Activated CD4-positive, alpha-beta T cell treated with anti-CD3 and anti-CD28 coated beads, Interleukin-2, Interleukin-6, amounts not matched to agents 100 ng/mL and 50 ng/mL, durations not matched to agents 16 hours and 8 hours (primary cell): ENCODE measurements around the gene CACHD1.
"Not testable (repeated sequence)": the region's sequence is repeated elsewhere in the genome, so short reads cannot be mapped to it uniquely, and the experiment has no call there.

Experiments used
- DNase-seq: peaks from one replicate; pipeline ENCODE4 v3.0.0-alpha.2; 2020

Gene CACHD1

GRCh38 chr1:64598100-64598571, 128.2 kb downstream of the CACHD1 start:
- no peak for DNase-seq

- no peak for DNase-seq
Measured at GRCh38 chr1:64599242-64599641, 129.3 kb downstream of the CACHD1 start.

GRCh38 chr1:64601207-64601606, 131.3 kb downstream of the CACHD1 start:
- no peak for DNase-seq

- no peak for DNase-seq
Measured at GRCh38 chr1:64608005-64608650, 138.2 kb downstream of the CACHD1 start.

- no peak for DNase-seq
Measured at GRCh38 chr1:64608651-64609048, 138.7 kb downstream of the CACHD1 start.

- DNase-seq: not testable (repeated sequence)
Measured at GRCh38 chr1:64610950-64611349, 141.0 kb downstream of the CACHD1 start.

- no peak for DNase-seq
Measured at GRCh38 chr1:64616039-64616438, 146.1 kb downstream of the CACHD1 start.

- no peak for DNase-seq
Measured at GRCh38 chr1:64623750-64624191, 153.8 kb downstream of the CACHD1 start.

GRCh38 chr1:64624218-64624713, 154.3 kb downstream of the CACHD1 start:
- no peak for DNase-seq

GRCh38 chr1:64624808-64625207, 154.9 kb downstream of the CACHD1 start:
- no peak for DNase-seq

- DNase-seq: no peak
Measured at GRCh38 chr1:64630611-64631010, 160.7 kb downstream of the CACHD1 start.

GRCh38 chr1:64631346-64632034, 161.6 kb downstream of the CACHD1 start:
- DNase-seq: no peak

GRCh38 chr1:64632936-64633335, 163.0 kb downstream of the CACHD1 start:
- no peak for DNase-seq

- no peak for DNase-seq
Measured at GRCh38 chr1:64645735-64646134, 175.8 kb downstream of the CACHD1 start.

GRCh38 chr1:64650411-64650810, 180.5 kb downstream of the CACHD1 start:
- DNase-seq: no peak

- no peak for DNase-seq
Measured at GRCh38 chr1:64651841-64652240, 181.9 kb downstream of the CACHD1 start.

- no peak for DNase-seq
Measured at GRCh38 chr1:64653466-64653865, 183.5 kb downstream of the CACHD1 start.

- no peak for DNase-seq
Measured at GRCh38 chr1:64654519-64655341, 184.8 kb downstream of the CACHD1 start.

GRCh38 chr1:64655861-64656260, 185.9 kb downstream of the CACHD1 start:
- DNase-seq: no peak

GRCh38 chr1:64659478-64660138, 189.7 kb downstream of the CACHD1 start:
- DNase-seq: no peak

- peak; percentile 28 for DNase-seq
Measured at GRCh38 chr1:64663668-64664067, 193.7 kb downstream of the CACHD1 start.

GRCh38 chr1:64664299-64664698, 194.4 kb downstream of the CACHD1 start:
- DNase-seq: no peak
